Stimulated activated CD8-positive, alpha-beta memory T cell treated with anti-CD3 and anti-CD28 coated beads, Interleukin-2, amount 100 ng/mL, for 48 hours (primary cell): Measurements from ENCODE around the gene AHRR.
"Not testable (repeated sequence)": the region's sequence is repeated elsewhere in the genome, so short reads cannot be mapped to it uniquely, and the experiment has no call there.

ENCODE experiments used
- DNase-seq, 2 donors: peaks; one replicate each; pipeline ENCODE4 v3.0.0-alpha.2; 2020; ENCODE audit warnings: low read depth in 2 of 2

The AHRR gene

GRCh38 chr5:395921-396530 lies 74.5 kb downstream of the AHRR start:
- DNase-seq, result no peak

GRCh38 chr5:396531-396961 lies 75.0 kb downstream of the AHRR start:
- no peak for DNase-seq

- not testable (repeated sequence) for DNase-seq
Measured at GRCh38 chr5:398141-398474, 76.6 kb downstream of the AHRR start.

GRCh38 chr5:398475-399295 lies 77.2 kb downstream of the AHRR start:
- no peak for DNase-seq

GRCh38 chr5:399296-400281 lies 78.1 kb downstream of the AHRR start:
- peak; percentile 51 to 71 for DNase-seq

- DNase-seq, result no peak
Measured at GRCh38 chr5:400282-401145, 79.0 kb downstream of the AHRR start.

GRCh38 chr5:401146-402034 lies 79.9 kb downstream of the AHRR start:
- DNase-seq, result no peak

GRCh38 chr5:402219-402614 lies 80.7 kb downstream of the AHRR start:
- not testable (repeated sequence) for DNase-seq

GRCh38 chr5:402615-403359 lies 81.3 kb downstream of the AHRR start:
- no peak for DNase-seq

GRCh38 chr5:403995-404394 lies 82.5 kb downstream of the AHRR start:
- DNase-seq, result no peak

GRCh38 chr5:404666-405241 lies 83.2 kb downstream of the AHRR start:
- no peak for DNase-seq

- no peak for DNase-seq
Measured at GRCh38 chr5:405421-405820, 83.9 kb downstream of the AHRR start.

- no peak for DNase-seq
Measured at GRCh38 chr5:406041-406440, 84.5 kb downstream of the AHRR start.

GRCh38 chr5:407051-407450 lies 85.5 kb downstream of the AHRR start:
- no peak for DNase-seq

- DNase-seq, result no peak
Measured at GRCh38 chr5:407801-408268, 86.3 kb downstream of the AHRR start.

- DNase-seq, result no peak
Measured at GRCh38 chr5:410911-411517, 89.5 kb downstream of the AHRR start.

GRCh38 chr5:411728-412127 lies 90.2 kb downstream of the AHRR start:
- peak in 1 of 2 donors; percentile 34 for DNase-seq
